Erythroblast (primary cell): ENCODE measurements around the gene TOX4.

Experiments
- GATA1 ChIP-seq: IDR thresholded peaks from 2 replicates; pipeline ENCODE4 v1.6.1; 2011; ENCODE audit warnings: low read depth, mild to moderate bottlenecking, control low read depth, low read length, moderate library complexity
- POLR2A ChIP-seq: IDR thresholded peaks from 2 replicates; pipeline ENCODE4 v1.6.1; 2011; ENCODE audit warnings: mild to moderate bottlenecking, low read length

GRCh38 chr14:21428930-21429329, 48.1 kb upstream of the TOX4 start:
- TF ChIP-seq POLR2A (no peak), GATA1 (no peak)
